HG03521 (cell line): Measurements from ENCODE around the gene HHIPL1.

Source experiments
- ATAC-seq: cut with Tn5 transposase; IDR thresholded peaks from one replicate; pipeline ENCODE4 v1.9.1; 2021; ENCODE audit warnings: mild to moderate bottlenecking, moderate library complexity; ENCODE audit not compliant: unreplicated experiment

HHIPL1 gene

GRCh38 chr14:99644723-99645544, at the start of gene HHIPL1:
Gene HHIPL1, plus strand, starts transcription at chr14:99645129. Its CDS starts 79 bp downstream, at chr14:99645208.
- ATAC-seq: no peak

- no peak for ATAC-seq
Measured at GRCh38 chr14:99595524-99595923, 49.4 kb upstream of the HHIPL1 start.

GRCh38 chr14:99596071-99596627, 48.8 kb upstream of the HHIPL1 start:
- ATAC-seq: no peak

- ATAC-seq: no peak
Measured at GRCh38 chr14:99596772-99597171, 48.2 kb upstream of the HHIPL1 start.

- no peak for ATAC-seq
Measured at GRCh38 chr14:99597911-99598600, 46.9 kb upstream of the HHIPL1 start.

GRCh38 chr14:99598774-99599173, 46.2 kb upstream of the HHIPL1 start:
- no peak for ATAC-seq

GRCh38 chr14:99599393-99599792, 45.5 kb upstream of the HHIPL1 start:
- ATAC-seq: no peak

- ATAC-seq: no peak
Measured at GRCh38 chr14:99600232-99600888, 44.6 kb upstream of the HHIPL1 start.

- no peak for ATAC-seq
Measured at GRCh38 chr14:99601361-99601831, 43.5 kb upstream of the HHIPL1 start.

- ATAC-seq: no peak
Measured at GRCh38 chr14:99602054-99602787, 42.7 kb upstream of the HHIPL1 start.

- no peak for ATAC-seq
Measured at GRCh38 chr14:99602788-99603415, 42.0 kb upstream of the HHIPL1 start.

- no peak for ATAC-seq
Measured at GRCh38 chr14:99603471-99604277, 41.3 kb upstream of the HHIPL1 start, which contains the start of gene CCDC85C. Gene CCDC85C, minus strand, starts transcription at chr14:99604207. Its CDS starts 248 bp downstream, at chr14:99603959.

GRCh38 chr14:99604278-99604765, 40.6 kb upstream of the HHIPL1 start:
- ATAC-seq: peak; percentile 90

- ATAC-seq: peak; percentile 10
Measured at GRCh38 chr14:99604766-99605298, 40.1 kb upstream of the HHIPL1 start.

- ATAC-seq: peak; percentile 25
Measured at GRCh38 chr14:99605299-99605961, 39.5 kb upstream of the HHIPL1 start.

GRCh38 chr14:99606359-99606758, 38.6 kb upstream of the HHIPL1 start:
- no peak for ATAC-seq

- ATAC-seq: no peak
Measured at GRCh38 chr14:99608591-99608990, 36.3 kb upstream of the HHIPL1 start.
